ENCODE measurements around the gene IL32.

DNA sequence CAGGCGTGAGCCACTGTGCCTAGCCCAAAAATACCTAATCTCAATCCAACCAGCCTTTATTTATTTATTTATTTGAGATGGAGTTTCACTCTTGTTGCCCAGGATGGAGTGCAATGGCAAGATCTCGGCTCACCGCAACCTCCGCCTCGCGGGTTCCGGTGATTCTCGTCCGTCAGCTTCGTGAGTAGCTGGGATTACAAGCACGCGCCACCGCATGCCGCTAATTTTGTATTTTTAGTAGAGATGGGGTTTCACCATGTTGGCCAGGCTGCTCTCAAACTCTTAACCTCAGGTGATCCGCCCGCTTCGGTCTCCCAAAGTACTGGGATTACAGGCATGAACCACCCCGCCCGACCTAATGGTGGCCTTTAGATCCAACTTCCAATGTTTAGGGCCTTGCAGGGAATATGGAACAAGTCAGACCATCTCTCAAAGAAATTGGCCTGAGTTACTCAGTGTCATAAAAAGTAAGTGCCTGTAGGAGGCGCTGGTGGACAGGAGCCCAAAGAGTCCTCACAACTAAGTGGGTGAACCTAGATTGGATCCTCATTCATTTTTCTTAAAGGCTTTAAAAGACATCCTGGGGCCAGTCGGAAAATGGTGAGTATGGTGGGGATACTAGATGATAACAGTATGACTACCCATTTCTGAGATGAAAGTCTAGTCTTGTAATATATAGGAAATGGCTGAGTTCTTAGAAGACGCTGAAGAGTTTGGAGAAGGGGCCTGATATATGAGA is 29.0 kb downstream of the IL32 start:
- TF ChIP-seq, protein P1, sequence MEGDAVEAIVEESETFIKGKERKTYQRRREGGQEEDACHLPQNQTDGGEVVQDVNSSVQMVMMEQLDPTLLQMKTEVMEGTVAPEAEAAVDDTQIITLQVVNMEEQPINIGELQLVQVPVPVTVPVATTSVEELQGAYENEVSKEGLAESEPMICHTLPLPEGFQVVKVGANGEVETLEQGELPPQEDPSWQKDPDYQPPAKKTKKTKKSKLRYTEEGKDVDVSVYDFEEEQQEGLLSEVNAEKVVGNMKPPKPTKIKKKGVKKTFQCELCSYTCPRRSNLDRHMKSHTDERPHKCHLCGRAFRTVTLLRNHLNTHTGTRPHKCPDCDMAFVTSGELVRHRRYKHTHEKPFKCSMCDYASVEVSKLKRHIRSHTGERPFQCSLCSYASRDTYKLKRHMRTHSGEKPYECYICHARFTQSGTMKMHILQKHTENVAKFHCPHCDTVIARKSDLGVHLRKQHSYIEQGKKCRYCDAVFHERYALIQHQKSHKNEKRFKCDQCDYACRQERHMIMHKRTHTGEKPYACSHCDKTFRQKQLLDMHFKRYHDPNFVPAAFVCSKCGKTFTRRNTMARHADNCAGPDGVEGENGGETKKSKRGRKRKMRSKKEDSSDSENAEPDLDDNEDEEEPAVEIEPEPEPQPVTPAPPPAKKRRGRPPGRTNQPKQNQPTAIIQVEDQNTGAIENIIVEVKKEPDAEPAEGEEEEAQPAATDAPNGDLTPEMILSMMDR (IDR thresholded peaks at IDR 0.05; ENCODE audit: low read length) = peak; percentile 68
- TF ChIP-seq EZH2phosphoT487 (IDR thresholded peaks at IDR 0.05; ENCODE audit: low read length) = no peak
